ENCODE data around the gene CDKN2D.

- TF ChIP-seq CTCF (IDR thresholded peaks at IDR 0.05) (no peak), POLR2A (IDR thresholded peaks at IDR 0.05) (no peak)
Observed at GRCh38 chr19:10574462-10574861, 5.7 kb upstream of the CDKN2D start.
